ENCODE data around the gene RHOU. TPM values are rescaled to one million over a fixed set of nuclear protein-coding genes. Genes with fewer than 3 reads are reported as not detected.

The RHOU gene
- total and polyA plus RNA-seq, 2 experiments from 2014 or later: 0.95 to 4.4 TPM

DNA sequence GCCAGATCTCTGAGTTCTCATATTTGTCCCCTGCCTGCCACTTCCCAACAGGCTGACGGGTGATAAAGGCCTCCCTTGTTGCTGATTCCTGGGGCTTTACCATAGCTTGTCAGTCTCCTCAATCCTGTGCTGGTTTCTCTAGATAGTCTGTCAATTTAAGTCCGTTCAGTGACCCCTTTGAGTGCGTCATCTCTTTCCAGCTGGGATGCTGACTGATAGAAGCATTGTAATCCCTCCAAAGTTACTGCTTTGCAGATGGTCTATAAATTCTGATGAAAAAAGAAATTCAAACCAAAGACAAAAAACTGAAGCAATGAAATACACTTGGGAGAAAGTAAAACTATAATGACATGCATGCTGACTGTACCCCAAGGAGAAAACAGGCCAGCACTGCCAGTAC is 28.3 kb downstream of the RHOU start:
- Histone ChIP-seq H4K20me1 (replicated peaks; ENCODE audit: insufficient read depth) (no peaks in the 10 kb centered on the region), H3K36me3 (ENCODE audit: insufficient read depth) (no peaks in the 10 kb centered on the region), H3F3A (replicated peaks; ENCODE audit: low read depth) (no peaks in the 10 kb centered on the region), H3K27ac (ENCODE audit: low read depth) (no peak overlapping the region), H3K4me2 (no peak overlapping the region), H3K4me3 (no peak overlapping the region), H3K79me2 (replicated peaks; ENCODE audit: insufficient read depth) (no peaks in the 10 kb centered on the region), H2AFZ (0 out of 2 replicates have a peak overlapping the region, but pooled peaks have one; percentile 23), H3K9me2 (ENCODE audit: insufficient read depth) (no peaks in the 10 kb centered on the region), H3K27me3 (ENCODE audit: insufficient read depth) (no peaks in the 10 kb centered on the region), H3K4me1 (ENCODE audit: insufficient read depth) (no peaks in the 10 kb centered on the region)
- no peaks in the 10 kb centered on the region for H3K9me3 Mint-ChIP-seq
- no peak for ATAC-seq
- H3K4me3 Mint-ChIP-seq: no peak overlapping the region
- no peaks in the 10 kb centered on the region for H3K36me3 Mint-ChIP-seq (ENCODE audit: low read depth)
- H3K27me3 Mint-ChIP-seq (ENCODE audit: insufficient read depth, low read depth, poor library complexity): no peaks in the 10 kb centered on the region
- TF ChIP-seq JUNB (IDR thresholded peaks at IDR 0.05; ENCODE audit: unreplicated experiment) (no peak), ZNF331 (CRISPR knock-in tag; IDR thresholded peaks at IDR 0.05; ENCODE audit: low read depth) (no peak), EZH2 (IDR thresholded peaks at IDR 0.05; ENCODE audit: low read depth, unreplicated experiment) (no peak)
- no peak for DNase-seq (ENCODE audit: low spot score)
- no peaks in the 10 kb centered on the region for H3K4me1 Mint-ChIP-seq
- H3K27ac Mint-ChIP-seq: no peak overlapping the region

DNA sequence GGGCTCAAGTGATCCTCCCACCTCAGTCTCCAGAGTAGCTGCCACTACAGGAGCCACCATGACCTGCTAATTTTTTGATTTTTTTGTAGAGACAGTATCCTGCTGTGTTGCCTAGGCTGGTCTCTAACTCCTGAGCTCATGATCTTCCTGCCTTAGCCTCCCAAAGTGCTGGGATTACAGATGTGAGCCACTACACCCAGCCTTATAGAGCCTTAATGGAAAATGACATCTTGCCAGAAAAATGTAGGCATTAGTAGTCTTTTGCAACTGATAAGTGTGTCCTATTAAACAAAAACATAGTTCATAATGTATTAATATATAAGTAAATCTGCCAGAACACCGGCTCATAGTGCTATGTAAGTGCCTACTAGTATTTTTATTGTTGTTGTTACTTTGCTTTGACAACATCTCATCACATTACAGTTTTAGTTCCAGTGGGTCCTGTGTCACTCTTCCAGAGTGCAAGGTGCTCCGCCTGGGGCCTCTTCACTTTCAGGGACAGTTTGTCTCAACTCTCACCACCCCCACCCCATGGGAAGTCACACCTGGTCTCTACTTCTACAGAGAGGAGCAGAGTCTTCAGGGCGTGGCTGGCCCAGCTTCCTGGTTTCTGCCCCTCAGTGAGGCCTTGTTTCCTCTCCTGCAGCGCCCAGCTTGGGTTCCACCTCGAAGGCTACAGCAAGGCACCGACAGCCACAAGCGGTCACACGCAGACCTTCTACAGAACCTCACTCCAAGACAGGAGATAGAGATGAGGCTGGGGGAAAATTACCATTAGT is 30.1 kb downstream of the RHOU start:
- no peak for TF ChIP-seq EZH2 (IDR thresholded peaks at IDR 0.05; ENCODE audit: low read depth, unreplicated experiment)
- TF ChIP-seq CREB1 (CRISPR knock-in tag; IDR thresholded peaks at IDR 0.05; ENCODE audit: low read depth): no peak
- no peak for TF ChIP-seq NANOG (IDR thresholded peaks at IDR 0.05; ENCODE audit: borderline replicate concordance)
- Histone ChIP-seq H3F3A (replicated peaks; ENCODE audit: low read depth) (no peaks in the 10 kb centered on the region), H2AFZ (no peak overlapping the region), H3K4me3 (no peak overlapping the region), H3K27me3 (ENCODE audit: insufficient read depth) (no peaks in the 10 kb centered on the region), H3K27ac (ENCODE audit: low read depth) (no peak overlapping the region), H3K36me3 (ENCODE audit: insufficient read depth) (no peaks in the 10 kb centered on the region), H4K20me1 (replicated peaks; ENCODE audit: insufficient read depth) (no peaks in the 10 kb centered on the region), H3K79me2 (replicated peaks; ENCODE audit: insufficient read depth) (no peaks in the 10 kb centered on the region), H3K9me2 (ENCODE audit: insufficient read depth) (no peaks in the 10 kb centered on the region), H3K4me2 (no peak overlapping the region), H3K4me1 (ENCODE audit: insufficient read depth) (no peaks in the 10 kb centered on the region)
- H3K4me3 Mint-ChIP-seq: no peak overlapping the region
- no peak for ATAC-seq
- H3K9me3 Mint-ChIP-seq: no peaks in the 10 kb centered on the region
- no peaks in the 10 kb centered on the region for H3K27me3 Mint-ChIP-seq (ENCODE audit: insufficient read depth, low read depth, poor library complexity)
- H3K27ac Mint-ChIP-seq: no peak overlapping the region
- no peak for DNase-seq (ENCODE audit: low spot score)
- H3K36me3 Mint-ChIP-seq (ENCODE audit: low read depth): no peaks in the 10 kb centered on the region
- H3K4me1 Mint-ChIP-seq: no peaks in the 10 kb centered on the region

DNA sequence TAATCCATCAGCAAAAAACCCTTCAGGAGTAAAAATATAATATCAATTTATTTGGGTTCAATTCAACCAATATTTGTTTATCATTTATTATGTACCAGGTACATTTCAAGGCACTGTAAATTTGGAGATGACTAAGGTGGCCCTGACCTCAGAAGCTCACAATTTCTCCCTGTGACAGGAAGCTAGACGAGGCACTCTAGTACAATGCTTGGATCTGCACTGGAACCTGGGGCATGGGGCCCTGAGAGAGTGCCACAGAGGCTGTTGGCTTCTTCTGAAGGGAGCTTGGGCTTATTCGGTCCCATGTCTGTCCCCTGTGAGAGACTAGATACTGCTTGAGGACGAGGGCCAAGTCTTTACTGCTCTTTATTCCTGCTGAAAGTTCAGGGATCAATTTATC is 31.5 kb downstream of the RHOU start:
- H3K36me3 ChIP-seq (ENCODE audit: insufficient read depth): no peaks in the 10 kb centered on the region
- no peaks in the 10 kb centered on the region for H3K4me1 Mint-ChIP-seq
- H3K27me3 ChIP-seq (ENCODE audit: insufficient read depth): no peaks in the 10 kb centered on the region
- H2AFZ ChIP-seq: no peak overlapping the region
- no peaks in the 10 kb centered on the region for H3K79me2 ChIP-seq (replicated peaks; ENCODE audit: insufficient read depth)
- H3K9me3 Mint-ChIP-seq: no peaks in the 10 kb centered on the region
- H3K9me2 ChIP-seq (ENCODE audit: insufficient read depth): no peaks in the 10 kb centered on the region
- H3F3A ChIP-seq (replicated peaks; ENCODE audit: low read depth): no peaks in the 10 kb centered on the region
- no peaks in the 10 kb centered on the region for H3K27me3 Mint-ChIP-seq (ENCODE audit: insufficient read depth, low read depth, poor library complexity)
- H3K27ac Mint-ChIP-seq: no peak overlapping the region
- H3K4me2 ChIP-seq: no peak overlapping the region
- no peak overlapping the region for H3K27ac ChIP-seq (ENCODE audit: low read depth)
- H3K4me3 ChIP-seq: no peak overlapping the region
- H3K36me3 Mint-ChIP-seq (ENCODE audit: low read depth): no peaks in the 10 kb centered on the region
- ATAC-seq (no peak), DNase-seq (ENCODE audit: low spot score) (no peak)
- no peaks in the 10 kb centered on the region for H3K4me1 ChIP-seq (ENCODE audit: insufficient read depth)
- H3K4me3 Mint-ChIP-seq: no peak overlapping the region
- no peaks in the 10 kb centered on the region for H4K20me1 ChIP-seq (replicated peaks; ENCODE audit: insufficient read depth)
- TF ChIP-seq EZH2phosphoT487 (IDR thresholded peaks at IDR 0.05; ENCODE audit: unreplicated experiment) (no peak), EZH2 (IDR thresholded peaks at IDR 0.05; ENCODE audit: low read depth, unreplicated experiment) (no peak), STAT1 (IDR thresholded peaks at IDR 0.05; ENCODE audit: unreplicated experiment) (no peak), NANOG (IDR thresholded peaks at IDR 0.05; ENCODE audit: borderline replicate concordance) (no peak)
- TF ChIP-seq, protein P1, sequence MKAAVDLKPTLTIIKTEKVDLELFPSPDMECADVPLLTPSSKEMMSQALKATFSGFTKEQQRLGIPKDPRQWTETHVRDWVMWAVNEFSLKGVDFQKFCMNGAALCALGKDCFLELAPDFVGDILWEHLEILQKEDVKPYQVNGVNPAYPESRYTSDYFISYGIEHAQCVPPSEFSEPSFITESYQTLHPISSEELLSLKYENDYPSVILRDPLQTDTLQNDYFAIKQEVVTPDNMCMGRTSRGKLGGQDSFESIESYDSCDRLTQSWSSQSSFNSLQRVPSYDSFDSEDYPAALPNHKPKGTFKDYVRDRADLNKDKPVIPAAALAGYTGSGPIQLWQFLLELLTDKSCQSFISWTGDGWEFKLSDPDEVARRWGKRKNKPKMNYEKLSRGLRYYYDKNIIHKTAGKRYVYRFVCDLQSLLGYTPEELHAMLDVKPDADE (IDR thresholded peaks at IDR 0.05): no peak
- TF ChIP-seq, protein P2, sequence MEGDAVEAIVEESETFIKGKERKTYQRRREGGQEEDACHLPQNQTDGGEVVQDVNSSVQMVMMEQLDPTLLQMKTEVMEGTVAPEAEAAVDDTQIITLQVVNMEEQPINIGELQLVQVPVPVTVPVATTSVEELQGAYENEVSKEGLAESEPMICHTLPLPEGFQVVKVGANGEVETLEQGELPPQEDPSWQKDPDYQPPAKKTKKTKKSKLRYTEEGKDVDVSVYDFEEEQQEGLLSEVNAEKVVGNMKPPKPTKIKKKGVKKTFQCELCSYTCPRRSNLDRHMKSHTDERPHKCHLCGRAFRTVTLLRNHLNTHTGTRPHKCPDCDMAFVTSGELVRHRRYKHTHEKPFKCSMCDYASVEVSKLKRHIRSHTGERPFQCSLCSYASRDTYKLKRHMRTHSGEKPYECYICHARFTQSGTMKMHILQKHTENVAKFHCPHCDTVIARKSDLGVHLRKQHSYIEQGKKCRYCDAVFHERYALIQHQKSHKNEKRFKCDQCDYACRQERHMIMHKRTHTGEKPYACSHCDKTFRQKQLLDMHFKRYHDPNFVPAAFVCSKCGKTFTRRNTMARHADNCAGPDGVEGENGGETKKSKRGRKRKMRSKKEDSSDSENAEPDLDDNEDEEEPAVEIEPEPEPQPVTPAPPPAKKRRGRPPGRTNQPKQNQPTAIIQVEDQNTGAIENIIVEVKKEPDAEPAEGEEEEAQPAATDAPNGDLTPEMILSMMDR (conservative IDR thresholded peaks at IDR 0.05; ENCODE audit: low read depth in 2 of 2): no peak
